Psoas muscle (tissue), 8 donors: Measurements from ENCODE around the gene CUX1. TPM values are rescaled to one million over a fixed set of nuclear protein-coding genes. Genes with fewer than 3 reads are reported as not detected.
A peak's percentile ranks its signal among the peaks of the same experiment; 100 is the strongest.

Experiments used
- ATAC-seq, 4 donors: fragments of 200-7000 bp; cut with Tn5 transposase; one replicate each; pipeline ENCODE4 v1.9.1; 2020; ENCODE audit warnings: moderate library complexity in 3 of 4, mild to moderate bottlenecking in 2 of 4
- DNase-seq, 2 donors: peaks; one replicate each; pipeline ENCODE4 v3.0.0-alpha.2; 2020
- H3K27ac ChIP-seq: fragments of 200-600 bp; one replicate; pipeline ENCODE4 v1.8.0; 2022
- H3K27me3 ChIP-seq, 3 donors: fragments of 200-600 bp in 1 of 3; one replicate each; pipeline versions ENCODE4 v1.6.1 to v1.8.0; 2013 to 2022; ENCODE audit warnings: low read length in 2 of 3, mild to moderate bottlenecking in 2 of 3, moderate library complexity in 1 of 3; ENCODE audit not compliant: insufficient read depth in 3 of 3
- H3K36me3 ChIP-seq, 2 donors: fragments of 200-600 bp in 1 of 2; one replicate each; pipeline versions ENCODE4 v1.6.1 to v1.8.0; 2013 to 2022; ENCODE audit warnings: low read depth in 1 of 2, mild to moderate bottlenecking in 1 of 2, moderate library complexity in 1 of 2; ENCODE audit not compliant: insufficient read depth in 1 of 2
- H3K4me1 ChIP-seq: fragments of 200-600 bp; one replicate; pipeline ENCODE4 v1.8.0; 2022
- H3K4me3 ChIP-seq: fragments of 200-600 bp; one replicate; pipeline ENCODE4 v1.8.0; 2022; ENCODE audit warnings: mild to moderate bottlenecking
- H3K9me3 ChIP-seq: fragments of 200-600 bp; one replicate; pipeline ENCODE4 v1.8.0; 2022
- CTCF ChIP-seq: fragments of 200-600 bp; IDR thresholded peaks from one replicate; pipeline ENCODE4 v1.8.0; 2022; ENCODE audit warnings: antibody characterized with exemption
- WGBS, 3 donors: extraction: QIAGEN DNeasy Blood & Tissue Kit; methylation state at CpG; one replicate each; pipeline versions ENCODE4 v1.1.6 to v1.1.7; 2013; 5-methylcytosine and 5-hydroxymethylcytosine counted together
- intact Hi-C, 2 donors: fragments of 100-400 bp; cut with DNase I; formaldehyde crosslinking; loops; one replicate each; pipeline versions ENCODE4 v1.11.0 to v1.14.2; 2022
- polyA plus RNA-seq, 3 donors: library from polyadenylated mRNA; stranded (reverse); fragments of 200-250 nt; gene quantifications; one replicate each; pipeline ENCODE4 v1.2.3, GENCODE V29; 2013
- total RNA-seq, 4 donors: library from RNA; stranded (reverse); fragmentation: NEBNext Ultra II Directional in 2 of 4; extraction: Animal tissue kit (Norgen Biotek cat#: 25700) in 2 of 4; gene quantifications; one replicate each; pipeline versions ENCODE4 v1.2.1 to v1.2.4, GENCODE V29; 2021 to 2023
- donor health status: healthy with polysubstance abuse.
- donor health status: DM: no; HTN: no; CAD: no; lungs with moderate emphysema.
- donor health status: Bipolar disorder and iron deficiency.
- donor health status: healthy.
- donor health status: DM: yes; HTN: yes; CAD: no.
- donor health status: DM: no; HTN: no; CAD: no.
- donor health status: DM: no; HTN: no; CAD: no.
- donor health status: DM: yes; HTN: yes; CAD: no.

CUX1 gene
- total and polyA plus RNA-seq, 7 donors, result 12.5 to 95.6 (median 72.4) TPM

GRCh38 chr7:102291916-102292267, 474.5 kb downstream of the CUX1 start:
- WGBS, 3 donors, result 65 to 82% (median 71%) methylated on average over 2 of the region's 2 CpGs
- H3K27ac ChIP-seq, result no peak overlapping the region
- H3K36me3 ChIP-seq, result no peaks in the 10 kb centered on the region
- H3K9me3 ChIP-seq, result no peaks in the 10 kb centered on the region
- TF ChIP-seq CTCF, result no peak
- intact Hi-C loops, result no loop called here
- H3K4me3 ChIP-seq, result no peak overlapping the region
- ATAC-seq, result no peak
- peaks cover 35% of the 10 kb centered on the region for H3K4me1 ChIP-seq
- no peaks in the 10 kb centered on the region for H3K27me3 ChIP-seq
- no peak for DNase-seq

GRCh38 chr7:102292813-102293798, 475.7 kb downstream of the CUX1 start:
- H3K4me1 ChIP-seq, result peaks cover 32% of the 10 kb centered on the region
- H3K27ac ChIP-seq, result no peak overlapping the region
- H3K27me3 ChIP-seq, result no peaks in the 10 kb centered on the region
- 26 to 39% (median 35%) methylated on average over 34 to 36 of the region's 36 CpGs for WGBS, 3 donors
- ATAC-seq (no peak), DNase-seq (no peak)
- H3K9me3 ChIP-seq, result no peaks in the 10 kb centered on the region
- no peaks in the 10 kb centered on the region for H3K36me3 ChIP-seq
- no peak overlapping the region for H3K4me3 ChIP-seq
- intact Hi-C loops, result no loop called here
- no peak for TF ChIP-seq CTCF

- Histone ChIP-seq H3K4me1 (peaks cover 26% of the 10 kb centered on the region), H3K27ac (peak overlapping the region; percentile 76), H3K27me3 (no peaks in the 10 kb centered on the region), H3K4me3 (no peak overlapping the region), H3K36me3 (no peaks in the 10 kb centered on the region), H3K9me3 (no peaks in the 10 kb centered on the region)
- WGBS, 3 donors, result 78 to 92% (median 86%) methylated on average over 3 of the region's 3 CpGs
- DNase-seq (no peak), ATAC-seq (no peak)
- TF ChIP-seq CTCF, result no peak
- intact Hi-C loops, result no loop called here
Observed at GRCh38 chr7:102294589-102294988, 477.2 kb downstream of the CUX1 start.

DNA sequence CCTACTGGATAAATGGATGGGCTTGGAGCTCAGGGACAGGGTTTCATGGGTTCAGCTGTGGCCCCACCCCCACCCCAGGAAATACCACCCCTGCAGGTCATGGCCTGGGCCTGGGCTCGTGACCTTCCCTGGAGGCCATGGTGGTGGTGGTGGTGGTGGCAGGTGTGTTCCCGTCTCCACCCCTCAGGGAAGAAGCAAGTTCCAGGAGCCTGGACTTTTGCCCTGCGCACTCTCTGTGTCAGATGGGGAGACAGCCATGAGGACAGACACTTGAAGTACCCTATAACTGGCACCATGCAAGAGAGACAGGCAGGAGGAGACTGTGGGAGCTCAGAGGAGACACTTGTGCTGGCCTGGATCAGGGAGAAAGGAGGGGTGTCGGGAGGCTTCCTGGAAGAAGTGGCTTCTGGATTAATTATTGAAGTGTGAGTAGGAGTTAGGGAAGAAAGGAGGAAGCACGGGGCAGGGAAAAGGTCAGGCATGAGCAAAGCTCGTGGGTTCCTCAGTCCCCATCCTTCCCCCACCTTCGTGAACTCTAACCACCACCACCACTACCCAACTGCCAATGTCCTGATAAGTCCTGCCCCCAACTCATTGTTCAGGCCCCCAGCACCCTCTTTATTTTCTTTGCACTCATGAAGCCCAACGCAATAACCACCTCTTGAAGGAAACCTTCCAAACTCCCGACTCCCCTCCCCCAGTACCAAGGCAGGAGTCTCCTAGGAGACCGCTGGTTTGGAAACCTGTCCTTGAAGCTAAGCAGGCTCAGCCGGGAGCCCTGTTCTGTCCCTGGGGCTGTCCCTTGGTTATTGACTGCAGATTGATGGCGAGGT, 478.1 kb downstream of the CUX1 start:
- no peak overlapping the region for H3K4me3 ChIP-seq
- no peak for DNase-seq
- WGBS, 3 donors, result 35 to 61% (median 40%) methylated on average over 12 of the region's 12 CpGs
- H3K27ac ChIP-seq, result peak overlapping the region; percentile 76
- TF ChIP-seq CTCF, result no peak
- H3K9me3 ChIP-seq, result no peaks in the 10 kb centered on the region
- peak in 3 of 4 donors; percentile 18 to 24 (median 23) for ATAC-seq
- intact Hi-C loops, result no loop called here
- no peaks in the 10 kb centered on the region for H3K36me3 ChIP-seq
- peaks cover 26% of the 10 kb centered on the region for H3K4me1 ChIP-seq
- H3K27me3 ChIP-seq, result no peaks in the 10 kb centered on the region
